Hepatocyte (in vitro differentiated cells): Measurements from ENCODE around the gene IFNL1.

Experiments
- CTCF ChIP-seq: fragments of 200-600 bp; sonication (generic); IDR thresholded peaks from 2 replicates; pipeline ENCODE4 v1.5.1; 2016; ENCODE audit warnings: antibody characterized with exemption, mild to moderate bottlenecking; ENCODE audit not compliant: poor library complexity
- EZH2 ChIP-seq: fragments of 200-600 bp; sonication (generic); IDR thresholded peaks from 2 replicates; pipeline ENCODE4 v1.6.1; 2016; ENCODE audit warnings: antibody characterized with exemption, mild to moderate bottlenecking, borderline replicate concordance

GRCh38 chr19:39303373-39304184, 7.4 kb downstream of the IFNL1 start:
- TF ChIP-seq CTCF (no peak), EZH2 (no peak)
